ENCODE data around the gene POLE.

DNA sequence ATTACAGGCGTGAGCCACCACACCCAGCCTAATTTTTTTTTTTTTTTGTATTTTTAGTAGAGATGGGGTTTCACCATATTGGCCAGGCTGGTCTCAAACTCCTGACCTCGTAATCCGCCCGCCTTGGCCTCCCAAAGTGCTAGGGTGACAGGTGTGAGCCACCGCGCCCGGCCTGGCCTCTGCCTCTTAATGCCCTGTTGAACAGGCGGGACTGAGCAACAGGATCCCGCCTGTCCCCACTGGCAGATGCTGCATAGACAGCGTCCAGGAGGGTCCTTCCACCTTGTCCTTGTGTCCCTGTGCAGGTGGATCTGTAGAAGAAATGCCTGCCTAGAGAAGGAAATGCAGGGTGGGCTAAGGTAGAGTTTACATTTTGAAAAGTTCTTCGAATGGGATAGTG lies 29.2 kb upstream of the POLE start:
- TF ChIP-seq, protein P1, sequence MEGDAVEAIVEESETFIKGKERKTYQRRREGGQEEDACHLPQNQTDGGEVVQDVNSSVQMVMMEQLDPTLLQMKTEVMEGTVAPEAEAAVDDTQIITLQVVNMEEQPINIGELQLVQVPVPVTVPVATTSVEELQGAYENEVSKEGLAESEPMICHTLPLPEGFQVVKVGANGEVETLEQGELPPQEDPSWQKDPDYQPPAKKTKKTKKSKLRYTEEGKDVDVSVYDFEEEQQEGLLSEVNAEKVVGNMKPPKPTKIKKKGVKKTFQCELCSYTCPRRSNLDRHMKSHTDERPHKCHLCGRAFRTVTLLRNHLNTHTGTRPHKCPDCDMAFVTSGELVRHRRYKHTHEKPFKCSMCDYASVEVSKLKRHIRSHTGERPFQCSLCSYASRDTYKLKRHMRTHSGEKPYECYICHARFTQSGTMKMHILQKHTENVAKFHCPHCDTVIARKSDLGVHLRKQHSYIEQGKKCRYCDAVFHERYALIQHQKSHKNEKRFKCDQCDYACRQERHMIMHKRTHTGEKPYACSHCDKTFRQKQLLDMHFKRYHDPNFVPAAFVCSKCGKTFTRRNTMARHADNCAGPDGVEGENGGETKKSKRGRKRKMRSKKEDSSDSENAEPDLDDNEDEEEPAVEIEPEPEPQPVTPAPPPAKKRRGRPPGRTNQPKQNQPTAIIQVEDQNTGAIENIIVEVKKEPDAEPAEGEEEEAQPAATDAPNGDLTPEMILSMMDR (IDR thresholded peaks at IDR 0.05): no peak
- TF ChIP-seq POLR2A (IDR thresholded peaks at IDR 0.05): no peak

Measured in thyroid gland (tissue), 4 donors.